ENCODE results near the gene COX5A.
A peak's percentile ranks its signal among the peaks of the same experiment; 100 is the strongest.

DNA sequence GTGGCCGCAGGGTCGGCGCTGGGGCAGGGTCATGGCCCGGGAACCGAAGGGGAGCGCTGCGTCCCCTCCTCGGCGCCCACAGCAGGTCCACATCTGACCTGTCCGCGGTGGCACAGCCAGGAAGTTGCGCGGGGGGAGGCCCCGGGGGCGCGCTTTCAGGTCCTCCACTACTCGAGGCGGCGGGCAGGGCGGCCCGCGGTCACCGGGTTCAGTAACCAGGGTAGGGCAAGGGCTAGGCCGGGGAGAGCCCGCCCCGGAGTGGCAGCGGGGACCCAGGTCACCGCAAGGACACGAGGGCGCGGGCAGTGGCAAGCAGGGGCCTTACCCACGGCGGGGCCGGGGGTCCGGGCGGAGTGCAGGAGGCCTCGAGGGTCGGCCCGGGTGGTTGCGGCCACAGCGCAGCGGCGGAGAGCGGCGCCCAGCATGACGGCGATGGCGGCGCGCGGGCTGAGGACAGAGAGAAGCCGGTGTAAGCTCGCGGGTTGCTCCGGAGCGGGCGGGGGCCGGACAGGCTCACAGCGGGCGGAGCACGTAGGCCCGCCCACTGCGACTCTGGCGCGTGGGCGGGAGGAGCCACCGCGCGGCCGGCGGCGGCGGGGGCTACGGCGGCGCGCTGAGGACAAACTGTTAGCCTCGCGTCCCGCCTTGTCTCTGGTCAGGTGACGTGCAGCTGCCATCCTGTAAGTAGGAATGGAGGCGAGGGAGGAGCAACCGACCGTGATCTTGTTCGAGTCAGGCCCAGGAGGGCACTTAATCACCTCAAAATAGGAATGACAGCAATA, at the start of gene COX5A:
- TF ChIP-seq TAF1 (IDR thresholded peaks at IDR 0.05; ENCODE audit: borderline replicate concordance, insufficient read depth, low read length) (peak; percentile 88), SIN3A (IDR thresholded peaks at IDR 0.05; ENCODE audit: borderline replicate concordance, insufficient read depth, low read length) (no peak)

All from PFSK-1 (cell line).